Dermis blood vessel endothelial cell (primary cell): ENCODE measurements around the gene LMBR1. TPM values are rescaled to one million over a fixed set of nuclear protein-coding genes. Genes with fewer than 3 reads are reported as not detected.
"Not testable (repeated sequence)": the region's sequence is repeated elsewhere in the genome, so short reads cannot be mapped to it uniquely, and the experiment has no call there.

Source experiments
- DNase-seq: peaks from one replicate; pipeline ENCODE4 v3.0.0; 2010
- total RNA-seq: library from RNA; depleted of rRNA; stranded (reverse); fragments of >200 nt; gene quantifications from 2 replicates; pipeline ENCODE4 v1.2.3, GENCODE V29; 2014

Gene LMBR1
- total RNA-seq, 1 donor from 2014 or later = 194 TPM

GRCh38 chr7:156753229-156753560 lies 139.8 kb downstream of the LMBR1 start:
- DNase-seq = no peak

GRCh38 chr7:156752367-156753228 lies 140.4 kb downstream of the LMBR1 start:
- no peak for DNase-seq

GRCh38 chr7:156751319-156751718 lies 141.7 kb downstream of the LMBR1 start:
- DNase-seq = peak; percentile 71

GRCh38 chr7:156747718-156748117 lies 145.3 kb downstream of the LMBR1 start:
- DNase-seq = no peak

GRCh38 chr7:156746891-156747290 lies 146.1 kb downstream of the LMBR1 start:
- DNase-seq = no peak

- no peak for DNase-seq
Measured at GRCh38 chr7:156739596-156739995, 153.4 kb downstream of the LMBR1 start.

GRCh38 chr7:156735851-156736250 lies 157.1 kb downstream of the LMBR1 start:
- peak; percentile 88 for DNase-seq

- DNase-seq = no peak
Measured at GRCh38 chr7:156733638-156734037, 159.3 kb downstream of the LMBR1 start.

GRCh38 chr7:156732091-156732625 lies 160.8 kb downstream of the LMBR1 start:
- DNase-seq = peak; percentile 33

GRCh38 chr7:156731651-156732050 lies 161.3 kb downstream of the LMBR1 start:
- DNase-seq = no peak

- DNase-seq = no peak
Measured at GRCh38 chr7:156725936-156726335, 167.0 kb downstream of the LMBR1 start.

GRCh38 chr7:156725073-156725472 lies 167.9 kb downstream of the LMBR1 start:
- DNase-seq = no peak

GRCh38 chr7:156722043-156722826 lies 170.7 kb downstream of the LMBR1 start:
- DNase-seq = peak; percentile 71

GRCh38 chr7:156703773-156704482 lies 189.1 kb downstream of the LMBR1 start:
- DNase-seq = no peak

GRCh38 chr7:156703209-156703608 lies 189.8 kb downstream of the LMBR1 start:
- DNase-seq = no peak

GRCh38 chr7:156702399-156702798 lies 190.6 kb downstream of the LMBR1 start:
- no peak for DNase-seq

- not testable (repeated sequence) for DNase-seq
Measured at GRCh38 chr7:156701787-156702186, 191.2 kb downstream of the LMBR1 start.

- not testable (repeated sequence) for DNase-seq
Measured at GRCh38 chr7:156698512-156698911, 194.5 kb downstream of the LMBR1 start.

GRCh38 chr7:156697283-156697682 lies 195.7 kb downstream of the LMBR1 start:
- DNase-seq = not testable (repeated sequence)

GRCh38 chr7:156693627-156694026 lies 199.4 kb downstream of the LMBR1 start:
- DNase-seq = no peak

GRCh38 chr7:156692849-156693248 lies 200.1 kb downstream of the LMBR1 start:
- no peak for DNase-seq

- no peak for DNase-seq
Measured at GRCh38 chr7:156691764-156692163, 201.2 kb downstream of the LMBR1 start.

- no peak for DNase-seq
Measured at GRCh38 chr7:156684661-156685060, 208.3 kb downstream of the LMBR1 start.
